ENCODE results near the gene DYNLT2.
A peak's percentile ranks its signal among the peaks of the same experiment; 100 is the strongest.

The DYNLT2 gene

GRCh38 chr6:169714178-169714577, 37.2 kb downstream of the DYNLT2 start:
- in situ Hi-C loops (cut with HindIII; ENCODE audit: low pct_ligation_motif_present, low sequenced_read_pairs), result no loop called here
- TF ChIP-seq CTCF (IDR thresholded peaks at IDR 0.05; ENCODE audit: low read depth, low read length, missing control alignments), result no peak
- Histone ChIP-seq H3K36me3 (replicated peaks) (peaks cover 15% of the 10 kb centered on the region), H3K27ac (no peak overlapping the region), H3K27me3 (replicated peaks) (no peaks in the 10 kb centered on the region), H3K4me3 (ENCODE audit: low read depth, low read length) (no peak overlapping the region)
- no peak for DNase-seq

- DNase-seq, result no peak
- TF ChIP-seq CTCF (IDR thresholded peaks at IDR 0.05; ENCODE audit: low read depth, low read length, missing control alignments), result no peak
- no peak overlapping the region for H3K27ac ChIP-seq
- no peak overlapping the region for H3K4me3 ChIP-seq (ENCODE audit: low read depth, low read length)
- H3K27me3 ChIP-seq (replicated peaks), result no peaks in the 10 kb centered on the region
- in situ Hi-C loops (cut with HindIII; ENCODE audit: low pct_ligation_motif_present, low sequenced_read_pairs), result no loop called here
- peaks cover 10% of the 10 kb centered on the region for H3K36me3 ChIP-seq (replicated peaks)
These were observed 41.4 kb downstream of the DYNLT2 start for GRCh38 chr6:169710009-169710408.

- in situ Hi-C loops (cut with HindIII; ENCODE audit: low pct_ligation_motif_present, low sequenced_read_pairs), result no loop called here
- DNase-seq, result no peak
- Histone ChIP-seq H3K4me3 (ENCODE audit: low read depth, low read length) (no peak overlapping the region), H3K36me3 (replicated peaks) (peaks cover 7% of the 10 kb centered on the region), H3K27ac (no peak overlapping the region), H3K27me3 (replicated peaks) (no peaks in the 10 kb centered on the region)
- TF ChIP-seq CTCF (IDR thresholded peaks at IDR 0.05; ENCODE audit: low read depth, low read length, missing control alignments), result no peak
These were observed 42.1 kb downstream of the DYNLT2 start for GRCh38 chr6:169709293-169709692.

GRCh38 chr6:169707772-169708171, 43.6 kb downstream of the DYNLT2 start:
- Histone ChIP-seq H3K27ac (no peak overlapping the region), H3K27me3 (replicated peaks) (no peaks in the 10 kb centered on the region), H3K4me3 (ENCODE audit: low read depth, low read length) (no peak overlapping the region), H3K36me3 (replicated peaks) (peaks cover 6% of the 10 kb centered on the region)
- no peak for DNase-seq
- TF ChIP-seq CTCF (IDR thresholded peaks at IDR 0.05; ENCODE audit: low read depth, low read length, missing control alignments), result no peak
- in situ Hi-C loops (cut with HindIII; ENCODE audit: low pct_ligation_motif_present, low sequenced_read_pairs), result no loop called here

- Histone ChIP-seq H3K36me3 (replicated peaks) (peaks cover 3% of the 10 kb centered on the region), H3K27ac (peak overlapping the region; percentile 97), H3K4me3 (ENCODE audit: low read depth, low read length) (peak overlapping the region; percentile 91), H3K27me3 (replicated peaks) (no peaks in the 10 kb centered on the region)
- no peak for DNase-seq
- TF ChIP-seq CTCF (IDR thresholded peaks at IDR 0.05; ENCODE audit: low read depth, low read length, missing control alignments), result no peak
- in situ Hi-C loops (cut with HindIII; ENCODE audit: low pct_ligation_motif_present, low sequenced_read_pairs), result no loop called here
These were observed 48.5 kb downstream of the DYNLT2 start for GRCh38 chr6:169702840-169703246.

Measured in brain microvascular endothelial cell (primary cell).